ENCODE data around the gene RPS6KA2.
"Not testable (repeated sequence)": the region's sequence is repeated elsewhere in the genome, so short reads cannot be mapped to it uniquely, and the experiment has no call there.

RPS6KA2 gene

GRCh38 chr6:166375013-166375412 lies 252.0 kb downstream of the RPS6KA2 start:
- DNase-seq (ENCODE audit: low read depth in 2 of 2): no peak

- DNase-seq (ENCODE audit: low read depth in 2 of 2): no peak
Measured at GRCh38 chr6:166370489-166370888, 256.6 kb downstream of the RPS6KA2 start.

- no peak for DNase-seq (ENCODE audit: low read depth in 2 of 2)
Measured at GRCh38 chr6:166369782-166370181, 257.3 kb downstream of the RPS6KA2 start.

- DNase-seq (ENCODE audit: low read depth in 2 of 2): no peak
Measured at GRCh38 chr6:166366921-166367320, 260.1 kb downstream of the RPS6KA2 start.

- DNase-seq (ENCODE audit: low read depth in 2 of 2): no peak
Measured at GRCh38 chr6:166365806-166366205, 261.2 kb downstream of the RPS6KA2 start.

- DNase-seq (ENCODE audit: low read depth in 2 of 2): no peak
Measured at GRCh38 chr6:166365221-166365620, 261.8 kb downstream of the RPS6KA2 start.

GRCh38 chr6:166364456-166364855 lies 262.6 kb downstream of the RPS6KA2 start:
- DNase-seq (ENCODE audit: low read depth in 2 of 2): no peak

- not testable (repeated sequence) for DNase-seq (ENCODE audit: low read depth in 2 of 2)
Measured at GRCh38 chr6:166362427-166362826, 264.6 kb downstream of the RPS6KA2 start.

GRCh38 chr6:166361077-166361429 lies 266.0 kb downstream of the RPS6KA2 start:
- no peak for DNase-seq (ENCODE audit: low read depth in 2 of 2)

GRCh38 chr6:166360243-166361076 lies 266.6 kb downstream of the RPS6KA2 start:
- DNase-seq (ENCODE audit: low read depth in 2 of 2): no peak
